Natural killer cell treated with Interleukin-12 subunit alpha and Interleukin-12 subunit beta and Interleukin-15 and Interleukin-18, amount 100 ng/mL, for 72 hours (primary cell): Measurements from ENCODE around the gene MN1. TPM values are rescaled to one million over a fixed set of nuclear protein-coding genes. Genes with fewer than 3 reads are reported as not detected.
A peak's percentile ranks its signal among the peaks of the same experiment; 100 is the strongest.

Experiments
- ATAC-seq, 2 donors: fragments of 150-1000 bp; cut with Tn5 transposase in 1 of 2; sonication (Bioruptor Pico), chemical (Tn5 transposase) in 1 of 2; 2 replicates each; pipeline ENCODE4 v1.10.0; 2021
- DNase-seq: peaks from one replicate; pipeline ENCODE4 v3.0.0; 2022; ENCODE audit warnings: low spot score
- H3K27ac Mint-ChIP-seq, 2 donors: 1 replicate in 1 of 2; 2 replicates in 1 of 2; pipeline ENCODE4 v1.8.0; 2022; ENCODE audit warnings: mixed read lengths in 2 of 2, mild to moderate bottlenecking in 1 of 2, moderate library complexity in 1 of 2
- H3K27me3 Mint-ChIP-seq, 2 donors: 1 replicate in 1 of 2; 2 replicates in 1 of 2; pipeline ENCODE4 v1.8.0; 2022; ENCODE audit warnings: mixed read lengths in 2 of 2
- H3K36me3 Mint-ChIP-seq: one replicate; pipeline ENCODE4 v1.8.0; 2022; ENCODE audit warnings: mixed read lengths
- H3K4me1 Mint-ChIP-seq, 2 donors: 1 replicate in 1 of 2; 2 replicates in 1 of 2; pipeline ENCODE4 v1.8.0; 2022; ENCODE audit warnings: low read depth in 2 of 2, mixed read lengths in 2 of 2, mild to moderate bottlenecking in 1 of 2
- H3K4me3 Mint-ChIP-seq: one replicate; pipeline ENCODE4 v1.8.0; 2022; ENCODE audit warnings: mixed read lengths
- H3K9me3 Mint-ChIP-seq: 2 replicates; pipeline ENCODE4 v1.8.0; 2022; ENCODE audit warnings: mixed read lengths
- total RNA-seq, 2 donors: library from RNA; stranded (reverse); gene quantifications; one replicate each; pipeline ENCODE4 v1.2.3, GENCODE V29; 2022

The MN1 gene
- total RNA-seq, 2 donors from 2014 or later: 0.61 to 2.5 TPM

- no peak overlapping the region for H3K27ac Mint-ChIP-seq
- no peaks in the 10 kb centered on the region for H3K9me3 Mint-ChIP-seq
- H3K36me3 Mint-ChIP-seq: no peaks in the 10 kb centered on the region
- ATAC-seq (no peak), DNase-seq (no peak)
- no peak overlapping the region for H3K4me3 Mint-ChIP-seq
- peaks cover 7 to 13% of the 10 kb centered on the region in 2 donors for H3K27me3 Mint-ChIP-seq
- H3K4me1 Mint-ChIP-seq: no peaks in the 10 kb centered on the region
These were observed 11.0 kb downstream of the MN1 start for GRCh38 chr22:27790376-27791158.

- H3K4me1 Mint-ChIP-seq: no peaks in the 10 kb centered on the region
- ATAC-seq: no peak
- peaks cover 9 to 24% of the 10 kb centered on the region in 2 donors for H3K27me3 Mint-ChIP-seq
- no peak overlapping the region for H3K27ac Mint-ChIP-seq
- no peak overlapping the region for H3K4me3 Mint-ChIP-seq
- H3K9me3 Mint-ChIP-seq: no peaks in the 10 kb centered on the region
- no peak for DNase-seq
- no peaks in the 10 kb centered on the region for H3K36me3 Mint-ChIP-seq
These were observed 12.9 kb downstream of the MN1 start for GRCh38 chr22:27788500-27789288.

GRCh38 chr22:27786965-27787364, 14.6 kb downstream of the MN1 start:
- DNase-seq (no peak), ATAC-seq (no peak)
- no peaks in the 10 kb centered on the region for H3K4me1 Mint-ChIP-seq
- no peak overlapping the region for H3K4me3 Mint-ChIP-seq
- H3K36me3 Mint-ChIP-seq: no peaks in the 10 kb centered on the region
- H3K27me3 Mint-ChIP-seq: peaks cover 9 to 24% of the 10 kb centered on the region in 2 donors
- no peak overlapping the region for H3K27ac Mint-ChIP-seq
- H3K9me3 Mint-ChIP-seq: no peaks in the 10 kb centered on the region

GRCh38 chr22:27786291-27786932, 15.1 kb downstream of the MN1 start:
- H3K4me1 Mint-ChIP-seq: no peaks in the 10 kb centered on the region
- no peaks in the 10 kb centered on the region for H3K9me3 Mint-ChIP-seq
- H3K27me3 Mint-ChIP-seq: peaks cover 11 to 24% of the 10 kb centered on the region in 2 donors
- H3K36me3 Mint-ChIP-seq: no peaks in the 10 kb centered on the region
- no peak overlapping the region for H3K4me3 Mint-ChIP-seq
- ATAC-seq (no peak), DNase-seq (no peak)
- H3K27ac Mint-ChIP-seq: no peak overlapping the region

GRCh38 chr22:27785831-27786230, 15.7 kb downstream of the MN1 start:
- H3K27ac Mint-ChIP-seq: no peak overlapping the region
- no peaks in the 10 kb centered on the region for H3K36me3 Mint-ChIP-seq
- H3K4me1 Mint-ChIP-seq: no peaks in the 10 kb centered on the region
- ATAC-seq: no peak
- DNase-seq: no peak
- H3K9me3 Mint-ChIP-seq: no peaks in the 10 kb centered on the region
- H3K27me3 Mint-ChIP-seq: peaks cover 11 to 24% of the 10 kb centered on the region in 2 donors
- no peak overlapping the region for H3K4me3 Mint-ChIP-seq

- DNase-seq (no peak), ATAC-seq (no peak)
- Mint-ChIP-seq H3K36me3 (no peaks in the 10 kb centered on the region), H3K27ac (no peak overlapping the region), H3K9me3 (no peaks in the 10 kb centered on the region), H3K27me3 (peaks cover 7 to 24% of the 10 kb centered on the region in 2 donors), H3K4me1 (no peaks in the 10 kb centered on the region), H3K4me3 (no peak overlapping the region)
These were observed 17.5 kb downstream of the MN1 start for GRCh38 chr22:27784120-27784475.

- no peak for DNase-seq
- Mint-ChIP-seq H3K4me1 (no peaks in the 10 kb centered on the region), H3K27ac (no peak overlapping the region), H3K27me3 (peaks cover 7 to 24% of the 10 kb centered on the region in 2 donors), H3K4me3 (no peak overlapping the region), H3K36me3 (no peaks in the 10 kb centered on the region), H3K9me3 (no peaks in the 10 kb centered on the region)
- ATAC-seq: no peak
These were observed 18.0 kb downstream of the MN1 start for GRCh38 chr22:27783436-27784119.

GRCh38 chr22:27782088-27782487, 19.5 kb downstream of the MN1 start:
- Mint-ChIP-seq H3K27me3 (peaks cover 4 to 17% of the 10 kb centered on the region in 2 donors), H3K4me3 (no peak overlapping the region), H3K4me1 (no peaks in the 10 kb centered on the region), H3K9me3 (no peaks in the 10 kb centered on the region), H3K36me3 (no peaks in the 10 kb centered on the region), H3K27ac (no peak overlapping the region)
- DNase-seq (no peak), ATAC-seq (no peak)

GRCh38 chr22:27780161-27780575, 21.4 kb downstream of the MN1 start:
- no peak for DNase-seq
- Mint-ChIP-seq H3K4me3 (no peak overlapping the region), H3K4me1 (no peaks in the 10 kb centered on the region), H3K9me3 (no peaks in the 10 kb centered on the region), H3K27ac (no peak overlapping the region), H3K36me3 (no peaks in the 10 kb centered on the region), H3K27me3 (peaks cover 5 to 7% of the 10 kb centered on the region in 2 donors)
- ATAC-seq: no peak

- ATAC-seq: peak in 1 of 2 donors; percentile 46
- no peaks in the 10 kb centered on the region for H3K4me1 Mint-ChIP-seq
- no peaks in the 10 kb centered on the region for H3K36me3 Mint-ChIP-seq
- peaks cover 1 to 5% of the 10 kb centered on the region in 2 donors for H3K27me3 Mint-ChIP-seq
- H3K4me3 Mint-ChIP-seq: no peak overlapping the region
- no peaks in the 10 kb centered on the region for H3K9me3 Mint-ChIP-seq
- DNase-seq: no peak
- no peak overlapping the region for H3K27ac Mint-ChIP-seq
These were observed 21.9 kb downstream of the MN1 start for GRCh38 chr22:27779643-27780042.

GRCh38 chr22:27778294-27779090, 23.1 kb downstream of the MN1 start:
- ATAC-seq: no peak
- Mint-ChIP-seq H3K27ac (no peak overlapping the region), H3K9me3 (no peaks in the 10 kb centered on the region), H3K4me1 (no peaks in the 10 kb centered on the region), H3K36me3 (no peaks in the 10 kb centered on the region), H3K27me3 (peaks cover 0 to 5% of the 10 kb centered on the region in 2 donors), H3K4me3 (no peak overlapping the region)
- DNase-seq: no peak

- peaks cover 0 to 5% of the 10 kb centered on the region in 2 donors for H3K27me3 Mint-ChIP-seq
- no peak for DNase-seq
- H3K36me3 Mint-ChIP-seq: no peaks in the 10 kb centered on the region
- H3K27ac Mint-ChIP-seq: no peak overlapping the region
- H3K9me3 Mint-ChIP-seq: no peaks in the 10 kb centered on the region
- H3K4me1 Mint-ChIP-seq: no peaks in the 10 kb centered on the region
- no peak for ATAC-seq
- H3K4me3 Mint-ChIP-seq: no peak overlapping the region
These were observed 24.4 kb downstream of the MN1 start for GRCh38 chr22:27777128-27777527.

- Mint-ChIP-seq H3K27ac (no peak overlapping the region), H3K9me3 (no peaks in the 10 kb centered on the region), H3K4me3 (no peak overlapping the region), H3K36me3 (no peaks in the 10 kb centered on the region), H3K4me1 (no peaks in the 10 kb centered on the region), H3K27me3 (peaks cover 0 to 3% of the 10 kb centered on the region in 2 donors)
- ATAC-seq (no peak), DNase-seq (no peak)
These were observed 25.0 kb downstream of the MN1 start for GRCh38 chr22:27776650-27776958.
